Bronchial epithelial cell (primary cell): Measurements from ENCODE around the gene CAMK1G. TPM values are rescaled to one million over a fixed set of nuclear protein-coding genes. Genes with fewer than 3 reads are reported as not detected.

ENCODE experiments used
- DNase-seq: peaks from one replicate; pipeline ENCODE4 v3.0.0-alpha.2; 2010; ENCODE audit warnings: low read depth
- FAIRE-seq: peaks from 2 replicates; lab custom pipeline; 2011; peaks lifted over from hg19 to GRCh38; lab: Jason Lieb, UNC
- H3K27me3 ChIP-seq: 2 replicates; pipeline ENCODE4 v1.5.1; 2011; ENCODE audit warnings: low read length; ENCODE audit not compliant: control insufficient read depth, insufficient read depth
- H3K36me3 ChIP-seq: 2 replicates; pipeline ENCODE4 v1.5.1; 2011; ENCODE audit warnings: low read length; ENCODE audit not compliant: control insufficient read depth, insufficient read depth
- H3K4me3 ChIP-seq: 2 replicates; pipeline ENCODE4 v1.5.1; 2011; ENCODE audit warnings: mild to moderate bottlenecking, low read depth, low read length, control low read depth
- total RNA-seq: library from RNA; depleted of rRNA; stranded (reverse); fragments of >200 nt; gene quantifications from 2 replicates; pipeline ENCODE4 v1.2.1, GENCODE V29; 2014
- TF ChIP-seq, protein P1 (sequence below): IDR thresholded peaks from 2 replicates; pipeline ENCODE4 v1.5.1; 2011; ENCODE audit warnings: mild to moderate bottlenecking, moderate library complexity, low read length, control low read depth, inconsistent platforms; ENCODE audit not compliant: insufficient read depth, severe bottlenecking

The CAMK1G gene
- total RNA-seq, 1 donor from 2014 or later: not detected

DNA sequence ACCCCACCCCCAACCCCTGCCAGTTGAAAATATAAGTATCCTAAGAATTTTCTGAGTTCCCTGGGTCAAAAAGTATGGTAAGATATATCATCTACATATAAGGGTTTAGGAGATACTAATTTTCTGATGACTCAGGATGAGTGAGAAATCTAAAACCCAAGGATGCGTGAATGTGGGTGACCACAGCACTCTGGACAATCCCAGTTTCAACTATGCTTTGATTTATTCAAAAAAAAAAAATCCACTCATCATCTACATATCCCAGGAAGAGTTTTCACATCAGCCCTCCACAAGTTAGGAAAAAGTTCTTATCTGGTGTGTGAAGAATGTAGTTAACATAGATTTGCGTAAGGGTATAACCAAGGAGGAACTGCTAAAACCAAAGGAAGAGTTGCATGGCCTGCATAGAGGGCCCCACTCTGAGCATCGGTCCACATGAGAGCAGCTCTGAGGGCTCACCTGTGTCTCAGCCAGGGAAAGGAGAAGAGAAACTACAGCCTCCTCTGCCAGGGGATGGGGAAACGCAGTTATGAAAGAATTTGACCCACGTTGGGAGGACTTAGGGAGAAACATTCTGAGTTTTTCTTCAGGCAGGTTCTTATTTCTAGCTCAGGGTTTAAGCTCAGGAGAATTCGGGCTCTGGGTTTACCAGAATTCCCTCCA lies 50.0 kb downstream of the CAMK1G start:
- no peaks in the 10 kb centered on the region for H3K27me3 ChIP-seq
- TF ChIP-seq, protein P1, sequence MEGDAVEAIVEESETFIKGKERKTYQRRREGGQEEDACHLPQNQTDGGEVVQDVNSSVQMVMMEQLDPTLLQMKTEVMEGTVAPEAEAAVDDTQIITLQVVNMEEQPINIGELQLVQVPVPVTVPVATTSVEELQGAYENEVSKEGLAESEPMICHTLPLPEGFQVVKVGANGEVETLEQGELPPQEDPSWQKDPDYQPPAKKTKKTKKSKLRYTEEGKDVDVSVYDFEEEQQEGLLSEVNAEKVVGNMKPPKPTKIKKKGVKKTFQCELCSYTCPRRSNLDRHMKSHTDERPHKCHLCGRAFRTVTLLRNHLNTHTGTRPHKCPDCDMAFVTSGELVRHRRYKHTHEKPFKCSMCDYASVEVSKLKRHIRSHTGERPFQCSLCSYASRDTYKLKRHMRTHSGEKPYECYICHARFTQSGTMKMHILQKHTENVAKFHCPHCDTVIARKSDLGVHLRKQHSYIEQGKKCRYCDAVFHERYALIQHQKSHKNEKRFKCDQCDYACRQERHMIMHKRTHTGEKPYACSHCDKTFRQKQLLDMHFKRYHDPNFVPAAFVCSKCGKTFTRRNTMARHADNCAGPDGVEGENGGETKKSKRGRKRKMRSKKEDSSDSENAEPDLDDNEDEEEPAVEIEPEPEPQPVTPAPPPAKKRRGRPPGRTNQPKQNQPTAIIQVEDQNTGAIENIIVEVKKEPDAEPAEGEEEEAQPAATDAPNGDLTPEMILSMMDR: no peak
- H3K36me3 ChIP-seq: peaks cover 49% of the 10 kb centered on the region
- no peak overlapping the region for H3K4me3 ChIP-seq
- DNase-seq (no peak), FAIRE-seq (no peak)

- Histone ChIP-seq H3K4me3 (no peak overlapping the region), H3K27me3 (no peaks in the 10 kb centered on the region), H3K36me3 (peaks cover 48% of the 10 kb centered on the region)
- FAIRE-seq (no peak), DNase-seq (peak; percentile 53)
- TF ChIP-seq, protein P1: no peak
Observed at GRCh38 chr1:209634005-209634737, 50.7 kb downstream of the CAMK1G start.

DNA sequence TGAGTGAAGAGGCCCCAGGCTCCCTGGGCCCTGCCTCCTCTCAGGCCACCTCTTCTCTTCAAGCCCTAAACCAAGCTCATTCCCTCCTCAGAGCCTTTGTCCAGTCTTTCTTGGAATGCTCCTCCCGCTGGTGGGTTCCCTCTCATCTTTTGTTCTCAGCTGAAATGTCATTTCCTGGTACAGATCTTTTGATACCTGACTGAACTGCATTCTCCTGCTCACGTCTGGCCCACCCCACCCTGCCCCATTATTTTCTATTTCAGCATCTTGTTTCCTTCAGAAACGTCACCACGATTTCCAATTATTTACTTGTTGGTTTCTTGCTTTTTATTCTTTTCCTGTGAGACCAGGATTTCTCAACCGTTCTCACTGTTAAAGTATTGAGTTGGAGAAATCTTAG lies 52.3 kb downstream of the CAMK1G start:
- H3K36me3 ChIP-seq: peaks cover 44% of the 10 kb centered on the region
- H3K27me3 ChIP-seq: no peaks in the 10 kb centered on the region
- no peak for DNase-seq
- TF ChIP-seq, protein P1: no peak
- FAIRE-seq: no peak
- H3K4me3 ChIP-seq: no peak overlapping the region

DNA sequence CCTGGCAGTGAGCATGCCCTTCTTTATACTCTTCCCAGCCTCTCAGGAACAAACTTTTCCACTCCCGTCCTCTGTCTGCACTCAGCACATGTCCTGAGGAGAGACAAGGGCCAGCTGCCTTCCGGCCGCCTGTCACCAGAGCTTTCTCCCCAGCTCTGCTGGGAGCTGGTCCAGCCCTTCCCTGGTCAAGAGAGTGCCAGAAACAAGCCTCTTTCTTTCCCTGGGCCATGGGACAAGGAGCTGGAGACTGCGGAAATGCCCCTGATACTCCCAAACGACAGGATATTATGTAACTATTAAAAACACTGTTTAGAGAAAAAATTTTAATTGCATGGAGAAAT lies 58.3 kb downstream of the CAMK1G start:
- DNase-seq (no peak), FAIRE-seq (no peak)
- no peak overlapping the region for H3K4me3 ChIP-seq
- H3K27me3 ChIP-seq: no peaks in the 10 kb centered on the region
- peaks cover 44% of the 10 kb centered on the region for H3K36me3 ChIP-seq
- TF ChIP-seq, protein P1: no peak

DNA sequence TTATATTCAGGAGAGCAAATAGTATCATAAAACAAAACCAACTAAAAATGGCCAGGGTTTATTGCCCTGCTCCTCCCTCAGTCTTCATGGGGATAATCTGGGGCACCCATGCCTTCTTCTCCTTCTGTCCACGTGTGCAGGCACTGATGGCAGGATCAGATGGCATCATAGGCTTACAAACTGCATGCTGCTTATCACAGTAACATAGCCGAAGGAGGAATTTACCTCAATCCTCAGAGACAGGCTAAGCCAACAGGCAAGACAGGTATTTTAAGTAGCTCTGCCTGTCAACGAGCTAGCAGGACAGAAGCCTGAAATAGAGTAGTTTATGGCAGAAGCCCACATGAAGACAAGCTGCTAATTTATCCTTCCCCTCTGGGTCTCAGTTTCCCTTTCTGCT lies 59.3 kb downstream of the CAMK1G start:
- peak; percentile 33 for DNase-seq
- peak; percentile 28 for FAIRE-seq
- H3K27me3 ChIP-seq: no peaks in the 10 kb centered on the region
- TF ChIP-seq, protein P1: no peak
- no peak overlapping the region for H3K4me3 ChIP-seq
- H3K36me3 ChIP-seq: peaks cover 45% of the 10 kb centered on the region
